Stimulated activated CD4-positive, alpha-beta T cell treated with anti-CD3 and anti-CD28 coated beads, Interleukin-4, amount 100 ng/mL, for 24 hours (primary cell): ENCODE results near the gene AP5M1.
A peak's percentile ranks its signal among the peaks of the same experiment; 100 is the strongest.
"Not testable (repeated sequence)": the region's sequence is repeated elsewhere in the genome, so short reads cannot be mapped to it uniquely, and the experiment has no call there.

Experiments used
- DNase-seq: peaks from one replicate; pipeline ENCODE4 v3.0.0-alpha.2; 2020

Gene AP5M1, protein sequence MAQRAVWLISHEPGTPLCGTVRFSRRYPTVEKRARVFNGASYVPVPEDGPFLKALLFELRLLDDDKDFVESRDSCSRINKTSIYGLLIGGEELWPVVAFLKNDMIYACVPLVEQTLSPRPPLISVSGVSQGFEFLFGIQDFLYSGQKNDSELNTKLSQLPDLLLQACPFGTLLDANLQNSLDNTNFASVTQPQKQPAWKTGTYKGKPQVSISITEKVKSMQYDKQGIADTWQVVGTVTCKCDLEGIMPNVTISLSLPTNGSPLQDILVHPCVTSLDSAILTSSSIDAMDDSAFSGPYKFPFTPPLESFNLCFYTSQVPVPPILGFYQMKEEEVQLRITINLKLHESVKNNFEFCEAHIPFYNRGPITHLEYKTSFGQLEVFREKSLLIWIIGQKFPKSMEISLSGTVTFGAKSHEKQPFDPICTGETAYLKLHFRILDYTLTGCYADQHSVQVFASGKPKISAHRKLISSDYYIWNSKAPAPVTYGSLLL

DNA sequence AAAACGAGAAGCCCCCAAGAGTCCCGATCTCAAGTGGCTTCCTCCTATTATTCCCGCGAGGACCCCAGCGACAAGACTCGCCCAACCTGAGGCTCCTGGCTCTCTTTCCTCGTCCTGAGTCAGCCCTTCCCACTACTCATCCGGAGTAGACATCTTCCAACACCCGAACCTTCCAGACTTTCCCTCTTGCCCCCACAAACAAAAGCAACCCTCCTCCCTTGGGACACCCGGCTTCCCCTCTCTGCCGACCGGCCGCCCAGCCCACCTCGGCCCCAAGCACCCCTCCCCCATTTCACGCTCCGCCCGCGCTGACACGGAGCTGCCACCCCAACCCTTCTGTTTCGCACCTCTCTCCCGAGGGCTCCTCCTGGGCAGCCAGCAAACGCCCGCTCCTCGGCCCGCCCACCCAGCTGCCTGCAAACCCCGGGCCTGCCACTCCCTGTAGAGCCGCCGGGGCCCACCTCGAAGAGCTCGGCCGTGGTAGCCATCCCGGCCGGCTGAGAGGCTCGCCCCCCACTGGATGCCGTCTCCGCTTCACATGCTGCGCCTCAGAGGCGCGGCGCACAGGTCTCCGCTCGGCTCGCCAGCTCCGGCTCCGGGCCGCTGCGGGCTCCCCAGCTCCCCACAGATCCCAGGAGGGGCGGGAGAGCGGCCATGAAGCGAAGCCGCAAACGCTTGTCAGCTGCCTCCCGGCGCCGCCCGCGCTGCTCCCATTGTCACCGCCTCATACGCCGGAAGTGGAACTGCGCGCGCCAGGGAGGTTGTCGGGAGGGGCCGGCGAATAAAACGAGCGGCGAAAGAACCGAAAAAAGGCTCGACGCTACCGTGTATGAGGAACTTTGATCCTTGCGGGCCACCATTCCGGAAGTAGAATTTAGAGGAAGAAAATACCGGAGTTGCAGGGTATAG, at the start of gene AP5M1, which contains the start of gene EXOC5:
Gene AP5M1 (plus strand): TSS at position 811 of the 909 bp plus-strand sequence. CDS start 344 bp downstream, outside the sequence.
Gene EXOC5 (minus strand): TSS at position 745 of the 909 bp plus-strand sequence. CDS start 257 bp downstream, at position 488.
- peak; percentile 93 for DNase-seq

DNA sequence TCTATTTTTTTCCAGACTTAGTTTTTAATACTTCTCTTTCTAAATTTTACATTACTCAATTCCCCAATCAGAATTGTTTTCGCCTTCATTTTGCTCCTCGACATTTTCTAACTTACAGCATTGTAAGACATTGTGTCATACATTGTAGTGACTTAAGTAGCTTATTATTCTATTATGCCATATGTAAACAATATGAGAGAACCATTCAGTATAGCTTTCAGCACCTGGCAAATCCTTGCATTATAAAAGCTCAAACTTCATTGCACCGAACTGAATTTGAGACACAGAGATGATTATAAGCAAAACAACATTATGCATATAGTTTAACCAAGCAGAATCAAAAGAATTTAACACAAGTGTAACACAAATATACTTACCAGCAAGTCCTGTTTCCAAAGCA, 46.8 kb upstream of the AP5M1 start:
- no peak for DNase-seq

DNA sequence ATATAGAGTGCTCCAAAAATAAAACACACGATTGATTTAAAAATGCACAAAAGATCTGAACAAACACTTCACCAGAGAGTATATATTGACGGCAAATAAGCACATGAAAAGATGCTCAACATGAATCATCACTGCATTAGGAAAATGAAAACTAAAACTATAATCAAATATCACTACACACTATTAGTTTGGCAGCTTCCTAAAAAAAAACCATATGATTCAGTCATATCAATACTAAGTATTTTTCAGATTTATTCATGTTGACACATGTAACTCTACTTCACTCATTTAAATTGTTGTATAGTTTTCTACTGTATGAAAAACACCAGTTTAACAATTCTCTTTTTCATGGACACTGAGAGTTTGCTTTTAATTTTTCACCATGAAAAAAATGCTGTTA, 41.7 kb upstream of the AP5M1 start:
- DNase-seq, result no peak

DNA sequence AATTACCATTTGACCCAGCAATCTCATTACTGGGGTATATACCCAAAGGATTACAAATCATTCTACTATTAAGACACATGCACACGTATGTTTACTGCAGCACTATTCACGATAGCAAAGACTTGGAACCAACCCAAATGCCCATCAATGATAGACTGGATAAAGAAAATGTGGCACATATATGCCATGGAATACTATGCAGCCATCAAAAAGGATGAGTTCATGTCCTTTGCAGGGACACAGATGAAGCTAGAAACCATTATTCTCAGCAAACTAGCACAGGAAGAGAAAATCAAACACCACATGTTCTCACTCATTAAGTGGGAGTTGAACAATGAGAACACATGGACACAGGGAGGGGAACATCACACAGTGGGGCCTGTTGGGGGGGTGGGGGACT, 40.5 kb upstream of the AP5M1 start:
- DNase-seq, result not testable (repeated sequence)

DNA sequence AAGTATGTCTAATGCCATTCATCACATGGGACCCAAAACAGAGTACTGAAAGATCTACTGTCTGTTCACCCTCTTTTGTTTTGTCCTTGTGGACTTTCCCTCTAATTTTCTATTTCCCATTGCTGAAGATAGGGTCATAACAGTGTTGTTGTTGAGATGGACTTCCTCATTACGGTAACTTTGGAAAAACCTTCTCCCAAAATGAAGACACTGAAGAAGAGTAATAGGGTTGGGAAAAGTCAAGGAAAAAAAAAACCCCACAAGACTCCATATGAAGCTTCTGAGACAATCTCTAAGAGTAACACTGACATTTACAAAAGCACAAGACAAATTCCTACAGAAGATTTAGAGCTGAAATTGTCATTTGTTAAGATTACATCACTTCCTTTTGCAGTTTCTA, 36.8 kb upstream of the AP5M1 start:
- no peak for DNase-seq

DNA sequence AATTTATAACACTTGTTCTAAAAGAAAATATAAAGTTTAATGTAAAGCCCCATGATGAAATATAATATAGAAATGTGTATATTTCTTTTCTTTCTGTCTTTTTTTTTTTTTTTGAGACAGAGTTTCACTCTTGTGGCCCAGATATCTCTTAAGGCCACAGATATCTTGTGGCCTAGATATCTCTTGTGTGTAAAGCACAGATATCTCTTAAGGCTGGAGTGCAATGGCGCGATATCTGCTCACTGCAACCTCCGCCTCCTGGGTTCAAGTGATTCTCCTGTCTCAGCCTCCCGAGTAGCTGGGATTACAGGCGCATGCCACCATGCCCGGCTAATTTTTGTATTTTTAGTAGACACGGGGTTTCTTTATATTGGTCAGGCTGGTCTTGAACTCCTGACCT, 28.7 kb upstream of the AP5M1 start:
- DNase-seq, result not testable (repeated sequence)

DNA sequence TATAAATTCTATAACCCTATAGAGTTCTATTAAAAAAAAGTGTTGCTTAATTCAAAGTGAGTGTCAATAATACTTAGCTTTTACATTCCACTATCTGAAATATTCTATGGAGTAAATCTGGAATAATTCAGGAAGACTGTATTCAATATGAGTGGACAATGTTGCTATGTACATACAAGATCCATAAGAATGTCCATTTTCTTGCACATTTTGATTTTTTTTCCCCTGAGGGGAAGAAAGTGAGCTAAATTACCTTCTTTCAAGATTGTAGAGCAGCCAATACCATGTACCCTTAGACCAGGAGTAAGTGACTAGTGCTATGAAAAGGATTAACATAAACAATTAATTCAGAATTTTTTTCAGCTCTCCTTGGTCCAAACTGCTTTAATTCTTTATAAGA, 25.5 kb upstream of the AP5M1 start:
- no peak for DNase-seq

DNA sequence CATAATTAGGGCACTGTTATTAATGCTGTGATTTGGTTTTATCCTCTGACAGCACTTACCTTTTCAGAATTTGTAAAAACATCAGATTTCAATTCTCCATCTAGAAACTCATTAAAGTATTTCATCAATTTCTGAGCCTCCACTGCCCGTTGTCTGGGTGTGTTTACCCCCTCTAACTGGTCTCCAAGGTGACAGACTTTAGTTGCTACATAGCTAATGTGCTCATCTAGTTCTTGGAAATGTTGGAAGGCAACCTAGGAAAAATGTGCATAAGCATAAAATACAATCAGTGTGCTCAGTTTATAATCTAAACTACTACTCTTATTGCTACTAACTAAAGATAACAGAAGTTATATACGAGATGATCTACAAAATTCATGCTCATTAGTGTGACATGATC, 24.7 kb upstream of the AP5M1 start:
- DNase-seq, result no peak

DNA sequence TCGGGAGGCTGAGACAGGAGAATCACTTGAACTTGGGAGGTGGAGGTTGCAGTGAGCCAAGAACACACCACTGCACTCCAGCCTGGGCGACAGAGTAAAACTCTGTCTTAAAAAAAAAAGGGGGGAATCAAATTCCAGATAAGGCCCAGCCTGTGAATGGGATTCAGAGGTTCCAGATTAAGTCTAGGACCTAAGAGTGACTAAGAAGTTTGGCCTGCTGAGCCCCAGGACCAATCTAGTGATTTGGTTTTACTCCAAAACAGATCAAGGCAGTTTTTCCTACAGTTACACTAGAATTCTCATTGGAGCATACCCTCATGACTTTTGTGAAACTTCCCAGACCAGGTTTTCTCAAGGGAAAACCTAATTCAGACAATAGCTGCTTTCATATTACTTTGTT, 22.8 kb upstream of the AP5M1 start:
- no peak for DNase-seq

DNA sequence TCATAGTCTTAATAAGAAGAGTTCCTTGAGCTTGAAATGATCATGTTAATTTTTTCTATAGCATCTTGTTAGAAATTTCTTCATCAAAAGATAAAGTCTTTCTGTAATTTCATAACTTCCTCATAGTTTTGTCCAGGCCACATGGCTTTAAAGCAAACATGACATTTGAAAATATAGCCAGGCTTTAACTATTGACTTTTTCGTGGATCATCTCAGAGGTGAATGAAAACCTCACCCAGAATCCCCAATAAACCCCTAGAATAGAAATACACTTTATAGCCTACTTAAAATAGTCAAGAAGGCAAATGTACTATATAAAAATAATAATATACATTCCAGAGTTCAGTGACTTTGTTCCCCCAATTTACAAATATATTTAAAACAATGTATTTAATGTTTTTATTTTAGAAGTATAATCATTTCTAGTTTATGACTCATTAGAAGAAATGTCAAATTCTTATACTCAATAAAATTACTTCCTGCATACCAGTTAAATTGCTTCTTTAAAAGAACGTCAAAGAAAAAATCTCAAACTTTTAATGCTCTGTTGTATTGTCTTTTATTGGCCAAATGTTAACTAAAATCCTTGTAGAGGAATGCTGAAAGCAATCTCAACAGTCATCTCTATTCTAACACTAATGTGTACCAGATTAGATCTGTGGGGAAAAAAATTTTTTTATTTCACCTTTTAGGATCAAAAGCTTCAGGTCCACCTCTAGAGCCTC, 21.7 kb upstream of the AP5M1 start:
- no peak for DNase-seq

DNA sequence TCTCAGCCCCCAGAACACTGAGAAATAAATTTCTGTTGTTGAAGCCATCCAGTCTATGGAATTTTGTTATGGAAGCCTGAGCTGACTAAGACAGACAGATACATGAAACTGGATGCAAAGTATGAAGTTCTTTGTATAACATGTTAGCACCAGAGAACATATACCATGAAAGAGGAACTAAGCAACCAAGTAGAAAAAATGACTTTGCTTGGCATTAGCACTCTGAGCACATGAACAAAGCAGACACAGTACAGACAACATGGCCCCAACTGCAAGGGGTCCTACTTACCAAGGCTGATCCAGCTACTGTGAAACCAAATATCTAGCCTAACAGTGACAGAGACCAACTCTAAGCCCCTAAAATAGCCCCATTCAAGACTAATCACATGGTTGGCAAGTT, 13.9 kb upstream of the AP5M1 start:
- no peak for DNase-seq

DNA sequence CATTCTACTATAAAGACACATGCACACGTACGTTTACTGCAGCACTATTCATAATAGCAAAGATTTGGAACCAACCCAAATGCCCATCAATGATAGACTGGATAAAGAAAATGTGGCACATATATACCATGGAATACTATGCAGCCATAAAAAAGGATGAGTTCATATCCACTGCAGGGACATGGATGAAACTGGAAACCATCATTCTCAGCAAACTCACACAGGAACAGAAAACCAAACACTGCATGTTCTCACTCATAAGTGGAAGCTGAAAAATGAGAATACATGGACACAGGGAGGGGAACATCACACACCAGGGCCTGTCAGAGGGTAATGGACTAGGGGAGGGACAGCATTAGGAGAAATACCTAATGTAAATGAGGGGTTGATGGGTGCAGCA, 10.6 kb upstream of the AP5M1 start:
- not testable (repeated sequence) for DNase-seq

DNA sequence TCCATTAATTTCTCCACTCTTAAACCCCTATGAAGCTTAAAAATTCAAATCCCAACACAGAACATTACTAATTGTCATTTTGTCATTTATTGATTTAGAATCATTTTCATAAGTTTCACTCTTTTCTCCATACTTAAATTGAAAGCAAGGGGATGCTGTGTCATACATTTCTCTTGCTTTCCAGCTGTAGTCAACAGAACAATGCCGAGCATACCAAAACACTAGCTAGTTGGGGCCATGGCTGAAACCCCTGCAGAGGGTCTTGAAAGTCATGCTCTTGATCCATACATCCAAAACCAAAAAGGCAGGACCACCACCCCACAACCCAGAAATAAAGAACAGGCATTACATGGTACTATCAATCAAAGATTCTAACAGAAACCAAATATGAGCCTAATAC, 9.1 kb upstream of the AP5M1 start:
- no peak for DNase-seq

DNA sequence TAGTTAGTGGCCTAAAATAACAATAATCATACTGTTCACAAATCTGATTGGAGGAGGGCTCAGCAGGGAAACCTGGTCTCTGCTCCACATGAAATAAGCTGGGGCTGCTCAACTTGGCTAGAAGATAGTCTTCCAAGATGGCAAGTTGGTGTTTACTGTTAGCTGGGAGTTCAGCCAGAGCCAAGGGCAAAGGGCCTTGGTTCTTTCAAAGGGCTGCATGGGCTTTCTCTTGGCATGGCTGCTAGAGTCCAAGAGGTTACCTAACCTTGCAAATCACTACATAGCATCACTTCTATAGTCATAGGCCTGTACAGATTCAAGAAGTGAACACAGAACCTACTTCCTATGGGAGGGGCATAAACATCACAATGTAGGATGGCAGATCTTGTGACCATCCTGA, 7.2 kb upstream of the AP5M1 start:
- no peak for DNase-seq

DNA sequence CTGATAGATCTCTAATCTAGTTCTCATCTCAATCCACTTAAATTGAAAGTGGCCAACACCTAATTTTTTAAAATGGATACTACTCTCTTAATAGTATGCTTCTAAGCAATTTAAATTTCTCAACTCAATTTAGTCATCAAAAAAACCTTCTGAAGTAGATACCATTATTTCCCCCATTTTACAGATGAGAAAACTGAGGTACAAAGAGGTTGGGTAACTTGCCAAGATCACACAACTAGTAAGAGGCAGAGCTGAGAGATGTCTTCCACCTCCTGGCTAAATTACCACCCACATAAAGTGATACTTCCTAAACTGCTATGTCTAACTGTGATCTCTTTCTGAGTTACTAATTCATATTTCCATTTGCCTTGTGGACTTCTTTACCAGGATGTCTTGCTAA, 6.7 kb upstream of the AP5M1 start:
- DNase-seq, result no peak

DNA sequence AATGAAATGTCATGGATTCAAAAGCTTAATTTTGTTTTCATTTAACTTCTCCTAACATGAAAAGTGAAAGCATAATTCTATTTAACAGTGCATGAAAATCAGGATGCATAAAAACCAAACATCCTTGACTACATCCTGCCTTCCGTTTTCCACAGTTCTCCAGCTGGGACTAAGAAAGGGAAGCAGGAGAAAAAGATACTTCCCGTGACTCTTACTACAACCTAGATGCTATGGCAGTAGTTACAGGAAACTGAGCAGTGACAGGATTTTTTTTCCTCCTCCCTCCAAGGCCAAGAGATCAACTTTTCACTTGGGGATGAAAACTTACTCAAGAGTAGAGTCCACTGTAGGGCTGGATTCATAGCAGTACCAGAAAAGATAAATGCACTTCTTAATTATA, 2.7 kb upstream of the AP5M1 start:
- DNase-seq, result no peak

DNA sequence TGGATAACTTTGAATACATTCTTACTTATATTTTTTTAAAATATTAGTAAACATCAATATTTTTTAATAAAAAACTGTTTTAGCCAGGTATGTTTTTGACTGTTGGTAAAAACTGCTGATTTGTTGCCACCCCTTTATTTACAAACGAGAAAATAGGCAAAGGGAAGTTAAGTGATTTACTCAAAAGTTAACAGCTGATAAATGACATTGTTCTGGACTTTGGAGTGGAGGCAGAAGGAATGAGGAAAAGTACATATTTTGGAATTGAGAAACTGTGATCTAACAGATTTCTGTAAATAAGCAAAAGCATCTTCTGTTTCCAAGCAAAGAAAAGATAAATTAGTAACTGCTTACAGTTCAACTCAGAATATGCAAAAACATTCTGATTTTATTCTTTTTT, 4.5 kb downstream of the AP5M1 start:
- no peak for DNase-seq

DNA sequence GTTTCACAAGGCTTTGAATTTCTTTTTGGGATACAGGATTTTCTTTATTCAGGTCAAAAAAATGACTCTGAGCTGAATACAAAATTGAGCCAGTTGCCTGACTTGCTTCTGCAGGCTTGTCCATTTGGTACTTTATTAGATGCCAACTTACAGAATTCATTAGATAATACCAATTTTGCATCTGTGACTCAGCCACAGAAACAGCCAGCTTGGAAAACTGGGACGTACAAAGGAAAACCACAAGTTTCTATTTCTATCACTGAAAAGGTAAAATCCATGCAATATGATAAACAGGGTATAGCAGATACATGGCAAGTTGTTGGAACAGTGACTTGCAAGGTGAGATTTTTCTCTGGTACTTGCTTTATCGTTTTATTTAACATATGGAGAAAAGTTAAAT, 5.8 kb downstream of the AP5M1 start:
- no peak for DNase-seq

DNA sequence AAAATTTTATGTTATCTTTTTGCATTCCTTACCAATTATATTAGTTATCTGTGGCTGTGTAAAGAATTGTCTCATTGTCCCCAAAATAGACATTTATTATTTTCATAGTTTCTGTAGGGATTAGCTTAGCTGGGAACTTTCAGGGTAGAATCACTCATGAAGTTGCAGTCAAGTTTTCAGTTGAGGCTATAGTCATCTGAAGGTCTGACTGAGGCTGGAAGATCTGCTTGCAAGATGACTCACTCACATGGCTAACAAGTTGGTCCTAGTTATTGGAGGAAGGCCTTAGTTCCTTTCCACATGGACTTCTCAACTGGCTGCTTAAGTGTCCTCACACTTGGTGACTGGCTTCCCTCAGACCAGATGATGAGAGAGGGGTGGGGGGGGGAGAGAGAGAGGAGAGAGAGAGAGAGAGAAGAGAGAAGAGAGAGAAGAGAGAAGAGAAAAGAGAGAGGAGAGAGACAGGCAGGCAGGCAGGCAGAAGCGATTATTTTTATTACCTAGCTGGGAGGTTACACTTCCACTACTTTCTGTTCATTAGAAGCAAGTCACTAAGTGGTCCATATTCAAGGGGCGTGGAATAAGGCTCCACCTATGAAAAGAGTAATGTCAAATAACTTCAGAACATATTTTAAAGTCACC, 6.4 kb downstream of the AP5M1 start:
- no peak for DNase-seq

DNA sequence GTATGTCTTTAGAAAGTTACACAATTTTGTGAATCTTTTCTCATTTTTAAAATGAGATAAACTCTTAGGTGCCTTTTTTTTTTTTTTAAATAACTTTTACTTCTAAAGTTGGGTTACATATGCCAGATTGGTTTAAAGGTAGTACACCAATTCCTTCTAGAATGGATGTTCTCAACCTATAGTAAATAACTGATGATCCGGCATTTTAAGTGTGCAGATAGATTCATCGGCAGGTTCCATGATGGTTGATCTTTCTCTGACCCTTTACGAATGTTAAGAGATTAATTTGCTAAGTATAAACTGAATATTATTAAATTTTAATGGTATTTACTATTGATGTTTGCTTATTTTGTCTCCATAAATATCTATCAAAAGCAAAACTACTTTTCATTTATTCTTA, 8.3 kb downstream of the AP5M1 start:
- no peak for DNase-seq

DNA sequence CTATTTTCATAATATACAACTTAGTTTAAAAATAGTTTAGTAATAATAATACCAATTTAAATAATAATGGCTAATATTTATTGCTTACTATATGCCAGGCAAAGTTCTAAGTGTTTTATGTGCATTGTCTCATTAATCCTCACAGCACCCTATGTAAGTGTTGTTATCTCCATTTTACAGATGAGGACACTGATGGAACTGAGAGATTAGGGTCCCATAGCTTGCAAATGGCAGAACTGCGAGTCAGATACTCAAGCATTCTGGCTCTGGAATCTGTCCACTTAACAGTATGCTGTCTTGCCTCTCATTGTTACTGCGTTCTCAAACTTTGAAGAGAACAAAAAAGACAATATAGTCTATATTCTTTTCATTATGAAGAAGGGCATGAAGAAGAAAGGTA, 19.0 kb downstream of the AP5M1 start:
- DNase-seq, result no peak

DNA sequence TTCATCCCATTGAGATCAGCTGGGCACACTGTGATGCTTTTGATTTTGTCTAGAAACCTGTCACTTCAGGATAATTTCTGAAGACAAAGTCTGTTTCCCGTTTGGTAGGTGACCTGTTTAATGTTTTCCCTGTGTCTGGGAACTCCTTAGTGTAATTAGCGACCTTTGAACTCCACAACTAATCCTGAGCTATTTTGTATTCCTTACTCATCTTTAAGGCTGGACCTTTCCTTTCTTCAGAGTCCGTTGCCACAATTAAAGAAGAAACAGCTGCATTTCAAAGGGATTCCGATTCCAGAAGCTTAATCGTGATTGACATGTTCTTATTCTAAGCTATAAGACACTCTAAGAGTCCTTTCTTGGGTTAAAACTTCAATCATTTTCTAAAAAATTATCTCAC, 22.0 kb downstream of the AP5M1 start:
- no peak for DNase-seq
